K562 (cell line): ENCODE data around the gene PIP5K1B. TPM values are rescaled to one million over a fixed set of nuclear protein-coding genes. Genes with fewer than 3 reads are reported as not detected.

Experiments
- ATAC-seq: fragments of 200-7000 bp; cut with Tn5 transposase; 3 replicates; pipeline ENCODE4 v1.9.1; 2020; ENCODE audit warnings: moderate library complexity
- BruUV-seq: library from RNA; stranded (reverse); fragments of 400-500 nt; replicated peaks from 2 replicates; lab custom pipeline; 2021; lab: Mats Ljungman, UMichigan
- CTCF ChIA-PET: fragments of 300-600 bp; formaldehyde crosslinking; extraction: SDS; loops from one replicate; lab custom pipeline; 2021; ENCODE audit warnings: low intra/inter-chr PET ratio; lab: Yijun Ruan, JAX
- POLR2A ChIA-PET: fragments of 300-600, 350-650 bp; sonication (Branson Sonifier 250); formaldehyde crosslinking; extraction: SDS; loops from one replicate; lab custom pipeline; 2021; ENCODE audit warnings: antibody characterized with exemption, inconsistent platforms; lab: Yijun Ruan, JAX
- DNase-seq, 4 experiments: peaks; one replicate each; pipeline versions ENCODE4 v3.0.0 to v3.0.0-alpha.2; 2011 to 2018; ENCODE audit warnings: low spot score in 3 of 4, mixed read lengths in 3 of 4; ENCODE audit errors: extremely low read depth in 1 of 4
- FAIRE-seq: peaks from 2 replicates; lab custom pipeline; 2011; peaks lifted over from hg19 to GRCh38; lab: Jason Lieb, UNC
- H2AFZ ChIP-seq: 2 replicates; pipeline ENCODE4 v1.6.0; 2011; ENCODE audit warnings: low read depth, low read length, control low read depth, inconsistent platforms
- H3K27ac ChIP-seq: fragments of 200-600 bp; 3 replicates; pipeline ENCODE4 v1.8.0; 2011; ENCODE audit warnings: low read depth, mild to moderate bottlenecking, control low read depth, inconsistent platforms, low read length, moderate library complexity, mixed read lengths; ENCODE audit errors: extremely low read depth
- H3K27me3 ChIP-seq, 2 experiments: fragments of 300-600 bp in 1 of 2; 2 replicates in 1 of 2; 3 replicates in 1 of 2; pipeline versions ENCODE4 v1.6.0 to v1.8.0; 2011; ENCODE audit warnings: inconsistent platforms in 2 of 2, low read length in 2 of 2, mild to moderate bottlenecking in 1 of 2, mixed read lengths in 1 of 2, moderate library complexity in 1 of 2; ENCODE audit not compliant: control insufficient read depth in 2 of 2, insufficient read depth in 2 of 2
- H3K36me3 ChIP-seq: fragments of 300-600 bp; 3 replicates; pipeline ENCODE4 v1.8.0; 2011; ENCODE audit warnings: mild to moderate bottlenecking, low read length, inconsistent platforms; ENCODE audit not compliant: control insufficient read depth, insufficient read depth
- H3K4me1 ChIP-seq, 2 experiments: fragments of 200-600 bp in 1 of 2; replicated peaks in 1 of 2; 2 replicates in 1 of 2; 3 replicates in 1 of 2; pipeline versions ENCODE4 v1.5.1 to v1.8.0; 2011; ENCODE audit warnings: inconsistent platforms in 2 of 2, low read length in 2 of 2, mild to moderate bottlenecking in 1 of 2, mixed read lengths in 1 of 2, moderate library complexity in 1 of 2; ENCODE audit not compliant: control insufficient read depth in 2 of 2, insufficient read depth in 2 of 2
- H3K4me2 ChIP-seq: 2 replicates; pipeline ENCODE4 v1.6.1; 2011; ENCODE audit warnings: low read length, control low read depth, inconsistent platforms, mixed read lengths; ENCODE audit not compliant: insufficient read depth
- H3K4me3 ChIP-seq: fragments of 200-600 bp; sonication (generic), shearing (Covaris generic); 2 replicates; pipeline ENCODE4 v1.5.1; 2016; ENCODE audit warnings: control low read depth, inconsistent platforms
- H3K79me2 ChIP-seq: fragments of 200-600 bp; 3 replicates; pipeline ENCODE4 v1.8.0; 2011; ENCODE audit warnings: low read length, inconsistent platforms; ENCODE audit not compliant: control insufficient read depth, insufficient read depth
- H3K9ac ChIP-seq, 2 experiments: 2 replicates each; pipeline versions ENCODE4 v1.6.0 to v1.6.1; 2011; ENCODE audit warnings: low read depth in 2 of 2, low read length in 2 of 2, control low read depth in 1 of 2, inconsistent platforms in 1 of 2, mild to moderate bottlenecking in 1 of 2, mixed read lengths in 1 of 2; ENCODE audit not compliant: insufficient read depth in 1 of 2
- H3K9me1 ChIP-seq: one replicate; pipeline ENCODE4 v1.6.0; 2011; ENCODE audit warnings: inconsistent platforms, mild to moderate bottlenecking, low read length, moderate library complexity; ENCODE audit not compliant: control insufficient read depth, insufficient read depth
- H3K9me3 ChIP-seq: replicated peaks from 2 replicates; pipeline ENCODE4 v1.5.1; 2011; ENCODE audit warnings: low read depth, low read length, inconsistent platforms; ENCODE audit not compliant: control insufficient read depth, insufficient read depth
- H4K20me1 ChIP-seq: replicated peaks from 2 replicates; pipeline ENCODE4 v1.6.1; 2011; ENCODE audit warnings: low read length, inconsistent platforms, mixed read lengths; ENCODE audit not compliant: control insufficient read depth, insufficient read depth
- CTCFL ChIP-seq: IDR thresholded peaks from 2 replicates; pipeline ENCODE4 v1.6.1; 2011; ENCODE audit warnings: borderline replicate concordance, low read depth, mild to moderate bottlenecking, moderate library complexity, low read length; ENCODE audit not compliant: insufficient read depth, poor library complexity, severe bottlenecking
- MAZ ChIP-seq, 2 experiments: fragments of 450-650 bp in 1 of 2; sonication (generic) in 1 of 2; formaldehyde crosslinking; IDR thresholded peaks in 1 of 2; conservative IDR thresholded peaks in 1 of 2; 2 replicates each; pipeline versions ENCODE4 v1.4.0 to v1.5.0; 2020; ENCODE audit warnings: mild to moderate bottlenecking in 1 of 2, missing genetic modification reagents in 1 of 2
- POLR2AphosphoS2 ChIP-seq: IDR thresholded peaks from 2 replicates; pipeline ENCODE4 v1.6.1; 2012; ENCODE audit warnings: low read length, improper control_type of control experiment
- PRDM10 ChIP-seq: fragments of 450-650 bp; IDR thresholded peaks from 2 replicates; pipeline ENCODE4 v1.6.1; 2018; ENCODE audit not compliant: partially characterized antibody
- RAD21 ChIP-seq, 2 experiments: fragments of 250-450 bp in 1 of 2; fragments of 450-650 bp in 1 of 2; sonication (Bioruptor Pico) in 1 of 2; formaldehyde crosslinking in 1 of 2; IDR thresholded peaks in 1 of 2; conservative IDR thresholded peaks in 1 of 2; 2 replicates each; pipeline versions ENCODE4 v1.4.0 to v1.8.0; 2020 to 2022; ENCODE audit warnings: mild to moderate bottlenecking in 2 of 2, moderate library complexity in 1 of 2
- SMC3 ChIP-seq: conservative IDR thresholded peaks from 2 replicates; pipeline ENCODE4 v1.6.1; 2011; ENCODE audit warnings: low read depth, low read length, improper control_type of control experiment; ENCODE audit not compliant: insufficient read depth
- ZMIZ1 ChIP-seq, 2 experiments: fragments of 150-350 bp in 1 of 2; IDR thresholded peaks; 2 replicates each; pipeline ENCODE4 v1.6.1; 2012 to 2016; ENCODE audit warnings: low read depth in 2 of 2, low read length in 2 of 2, mild to moderate bottlenecking in 1 of 2, moderate library complexity in 1 of 2
- WGBS: fragments of 100-300 bp; shearing (Covaris generic); methylation state at CpG from one replicate; pipeline ENCODE4 v1.1.6; 2016; ENCODE audit warnings: low coverage, mixed read lengths; ENCODE audit not compliant: insufficient coverage; ENCODE audit errors: missing lambda C conversion rate; 5-methylcytosine and 5-hydroxymethylcytosine counted together
- in situ Hi-C: fragments of 300-500 bp; cut with MboI; formaldehyde crosslinking; loops from 4 replicates; pipeline ENCODE4 v1.15.0; 2018; ENCODE audit warnings: inconsistent platforms, mixed read lengths
- intact Hi-C: fragments of 100-400 bp; cut with micrococcal nuclease; formaldehyde crosslinking; loops from 2 replicates; pipeline ENCODE4 v1.14.2; 2022
- polyA plus RNA-seq, 8 experiments: library from polyadenylated mRNA; depleted of rRNA in 4 of 8; stranded (reverse) in 5 of 8; unstranded in 3 of 8; fragments of >200 nt; fragmentation: Nextera tagmentation in 2 of 8; fragmentation: Illumina TruSeq in 1 of 8; extraction: Ambion mirVana in 2 of 8; extraction: Trizol in 1 of 8; gene quantifications; 2 replicates each; pipeline versions ENCODE4 v1.2.1 to v1.2.3, GENCODE V29; 2011 to 2014; ENCODE audit warnings: inconsistent platforms in 1 of 8, missing spikeins in 1 of 8
- total RNA-seq, 7 experiments: library from RNA; depleted of rRNA in 6 of 7; stranded (reverse); fragments of >200 nt in 6 of 7; fragmentation: Illumina TruSeq in 2 of 7; extraction: Trizol in 2 of 7; gene quantifications; 2 replicates each; pipeline versions ENCODE4 v1.2.1 to v1.2.3, GENCODE V29; 2011 to 2021; ENCODE audit warnings: low replicate concordance in 1 of 7

Gene PIP5K1B
- total and polyA plus RNA-seq, 9 of the 15 experiments (the other 6 are each of a cell fraction or from before 2014, with no cell fraction given): 3.1 to 12.9 (median 7.4) TPM

- Histone ChIP-seq H3K9me1 (no peaks in the 10 kb centered on the region), H3K9ac (no peak overlapping the region; a peak in 1 of 4 replicates), H3K27ac (no peak overlapping the region), H3K4me3 (no peak overlapping the region), H3K9me3 (no peaks in the 10 kb centered on the region), H3K4me2 (no peak overlapping the region), H3K27me3 (no peaks in the 10 kb centered on the region), H3K36me3 (no peaks in the 10 kb centered on the region), H3K4me1 (no peaks in the 10 kb centered on the region; a peak in 1 of 5 replicates), H3K79me2 (no peaks in the 10 kb centered on the region), H4K20me1 (no peaks in the 10 kb centered on the region), H2AFZ (0 out of 2 replicates have a peak overlapping the region, but pooled peaks have one; percentile 33)
- in situ Hi-C loops: loop anchor here (5.0 kb wide), 1 partner anchor 263 kb away; no protein-coding TSS in a partner anchor
- peak; percentile 59 for FAIRE-seq
- peak; percentile 95 for ATAC-seq
- peak; percentile 33 to 75 (median 43) for DNase-seq
- BruUV-seq: no TSS peak
- ChIA-PET POLR2A (interaction anchor here (1.4 to 1.6 kb wide), 2 partner anchors 13 to 162 kb away, joined by 3 read pairs; no protein-coding TSS in a partner anchor), CTCF (interaction anchor here (0.6 to 2.5 kb wide), 2 partner anchors 189 to 260 kb away, joined by 4 to 23 read pairs; no protein-coding TSS in a partner anchor)
- 3% methylated on average over 6 of the region's 13 CpGs for WGBS
- intact Hi-C loops: loop anchor here (5.0 to 10.0 kb wide), 3 partner anchors 60 to 263 kb away; partner anchors contain the start of gene PIP5K1B
- TF ChIP-seq ZMIZ1 (IDR thresholded peaks at IDR 0.05; ENCODE audit: low read depth in 2 of 2, low read length in 2 of 2) (no peak), MAZ (CRISPR knock-in tag; conservative IDR thresholded peaks at IDR 0.05 in 1 of 2, IDR thresholded peaks at IDR 0.05 in 1 of 2) (peak in 1 of 2 experiments; percentile 44; a peak in 1 of 4 replicates), POLR2AphosphoS2 (no peak), RAD21 (CRISPR knock-in tag; conservative IDR thresholded peaks at IDR 0.05 in 1 of 2, IDR thresholded peaks at IDR 0.05 in 1 of 2) (peak; percentile 63 to 83), SMC3 (peak; percentile 73), PRDM10 (peak; percentile 90), CTCFL (peak; percentile 20)
Observed at GRCh38 chr9:68844631-68845612, 139.9 kb downstream of the PIP5K1B start.
